Uterus (tissue), 4 donors: ENCODE data around the gene AZIN2. TPM values are rescaled to one million over a fixed set of nuclear protein-coding genes. Genes with fewer than 3 reads are reported as not detected.

Experiments
- DNase-seq, 2 donors: peaks; one replicate each; pipeline ENCODE4 v3.0.0-alpha.2; 2019 to 2020
- H3K27ac ChIP-seq, 2 donors: fragments of 200-600 bp; sonication (generic); 1 replicate in 1 of 2; 2 replicates in 1 of 2; pipeline ENCODE4 v1.5.1; 2016 to 2018
- H3K27me3 ChIP-seq, 2 donors: fragments of 200-600 bp; sonication (generic); one replicate each; pipeline ENCODE4 v1.5.1; 2018 to 2019; ENCODE audit warnings: control low read depth in 1 of 2
- H3K36me3 ChIP-seq, 2 donors: fragments of 200-600 bp; sonication (generic); one replicate each; pipeline ENCODE4 v1.5.1; 2019; ENCODE audit warnings: control low read depth in 1 of 2
- H3K4me1 ChIP-seq, 2 donors: fragments of 200-600 bp; sonication (generic); one replicate each; pipeline ENCODE4 v1.5.1; 2018 to 2019; ENCODE audit warnings: control low read depth in 1 of 2
- H3K4me3 ChIP-seq, 2 donors: fragments of 200-600 bp; sonication (generic); 1 replicate in 1 of 2; 2 replicates in 1 of 2; pipeline ENCODE4 v1.5.1; 2018 to 2019; ENCODE audit warnings: mild to moderate bottlenecking in 1 of 2
- H3K9me3 ChIP-seq, 2 donors: fragments of 200-600 bp; sonication (generic); one replicate each; pipeline ENCODE4 v1.5.1; 2019; ENCODE audit warnings: control low read depth in 1 of 2
- POLR2A ChIP-seq, 2 donors: fragments of 450-650 bp; IDR thresholded peaks; one replicate each; pipeline ENCODE4 v1.6.1; 2016; ENCODE audit warnings: antibody characterized with exemption in 2 of 2, mild to moderate bottlenecking in 1 of 2, moderate library complexity in 1 of 2
- intact Hi-C: fragments of 100-400 bp; cut with DNase I; formaldehyde crosslinking; loops from one replicate; pipeline ENCODE4 v1.15.1; 2023; ENCODE audit warnings: low total_unique reads
- total RNA-seq, 4 donors: library from RNA; depleted of rRNA in 3 of 4; stranded (reverse); fragments of >200 nt in 3 of 4; gene quantifications; one replicate each; pipeline versions ENCODE4 v1.1.0 to v1.2.4, GENCODE V29; 2014 to 2023
- TF ChIP-seq, protein P1 (sequence below), 4 experiments: fragments of 200-600 bp in 2 of 4; fragments of 450-650 bp in 2 of 4; sonication (generic) in 2 of 4; IDR thresholded peaks; one replicate each; pipeline ENCODE4 v1.5.1; 2016 to 2019; ENCODE audit warnings: antibody characterized with exemption in 4 of 4, mild to moderate bottlenecking in 2 of 4, moderate library complexity in 1 of 4
- donor health status: DM: yes; HTN: yes; CAD: no.

The AZIN2 gene
- total RNA-seq, 4 donors from 2014 or later: 1.2 to 16.1 (median 6.9) TPM

- H3K27me3 ChIP-seq: no peaks in the 10 kb centered on the region
- no peak overlapping the region for H3K27ac ChIP-seq
- H3K4me1 ChIP-seq: peaks cover 0 to 5% of the 10 kb centered on the region in 2 donors
- no peak overlapping the region for H3K4me3 ChIP-seq
- H3K36me3 ChIP-seq: no peaks in the 10 kb centered on the region
- intact Hi-C loops: no loop called here
- TF ChIP-seq POLR2A (IDR thresholded peaks at IDR 0.05): no peak
- TF ChIP-seq, protein P1, sequence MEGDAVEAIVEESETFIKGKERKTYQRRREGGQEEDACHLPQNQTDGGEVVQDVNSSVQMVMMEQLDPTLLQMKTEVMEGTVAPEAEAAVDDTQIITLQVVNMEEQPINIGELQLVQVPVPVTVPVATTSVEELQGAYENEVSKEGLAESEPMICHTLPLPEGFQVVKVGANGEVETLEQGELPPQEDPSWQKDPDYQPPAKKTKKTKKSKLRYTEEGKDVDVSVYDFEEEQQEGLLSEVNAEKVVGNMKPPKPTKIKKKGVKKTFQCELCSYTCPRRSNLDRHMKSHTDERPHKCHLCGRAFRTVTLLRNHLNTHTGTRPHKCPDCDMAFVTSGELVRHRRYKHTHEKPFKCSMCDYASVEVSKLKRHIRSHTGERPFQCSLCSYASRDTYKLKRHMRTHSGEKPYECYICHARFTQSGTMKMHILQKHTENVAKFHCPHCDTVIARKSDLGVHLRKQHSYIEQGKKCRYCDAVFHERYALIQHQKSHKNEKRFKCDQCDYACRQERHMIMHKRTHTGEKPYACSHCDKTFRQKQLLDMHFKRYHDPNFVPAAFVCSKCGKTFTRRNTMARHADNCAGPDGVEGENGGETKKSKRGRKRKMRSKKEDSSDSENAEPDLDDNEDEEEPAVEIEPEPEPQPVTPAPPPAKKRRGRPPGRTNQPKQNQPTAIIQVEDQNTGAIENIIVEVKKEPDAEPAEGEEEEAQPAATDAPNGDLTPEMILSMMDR (IDR thresholded peaks at IDR 0.05): no peak
- DNase-seq: peak; percentile 56 to 69
- no peaks in the 10 kb centered on the region for H3K9me3 ChIP-seq
Observed at GRCh38 chr1:33161061-33161681, 80.2 kb downstream of the AZIN2 start.

- Histone ChIP-seq H3K4me3 (no peak overlapping the region), H3K9me3 (no peaks in the 10 kb centered on the region), H3K27ac (no peak overlapping the region), H3K36me3 (no peaks in the 10 kb centered on the region), H3K27me3 (no peaks in the 10 kb centered on the region), H3K4me1 (peaks cover 0 to 5% of the 10 kb centered on the region in 2 donors)
- no peak for DNase-seq
- intact Hi-C loops: no loop called here
- TF ChIP-seq, protein P1 (IDR thresholded peaks at IDR 0.05): no peak
- TF ChIP-seq POLR2A (IDR thresholded peaks at IDR 0.05): no peak
Observed at GRCh38 chr1:33162141-33162540, 81.2 kb downstream of the AZIN2 start.

GRCh38 chr1:33163621-33164519 is 82.9 kb downstream of the AZIN2 start:
- no peak for TF ChIP-seq POLR2A (IDR thresholded peaks at IDR 0.05)
- TF ChIP-seq, protein P1 (IDR thresholded peaks at IDR 0.05): no peak
- Histone ChIP-seq H3K27me3 (no peaks in the 10 kb centered on the region), H3K36me3 (no peaks in the 10 kb centered on the region), H3K4me1 (peaks cover 0 to 5% of the 10 kb centered on the region in 2 donors), H3K4me3 (no peak overlapping the region), H3K27ac (no peak overlapping the region), H3K9me3 (no peaks in the 10 kb centered on the region)
- DNase-seq: no peak
- intact Hi-C loops: no loop called here

GRCh38 chr1:33165209-33165608 is 84.3 kb downstream of the AZIN2 start:
- no peak overlapping the region for H3K4me3 ChIP-seq
- no peak for TF ChIP-seq POLR2A (IDR thresholded peaks at IDR 0.05)
- TF ChIP-seq, protein P1 (IDR thresholded peaks at IDR 0.05): no peak
- no peaks in the 10 kb centered on the region for H3K36me3 ChIP-seq
- intact Hi-C loops: no loop called here
- no peaks in the 10 kb centered on the region for H3K9me3 ChIP-seq
- H3K4me1 ChIP-seq: peaks cover 0 to 5% of the 10 kb centered on the region in 2 donors
- DNase-seq: no peak
- no peaks in the 10 kb centered on the region for H3K27me3 ChIP-seq
- no peak overlapping the region for H3K27ac ChIP-seq

- TF ChIP-seq, protein P1 (IDR thresholded peaks at IDR 0.05): no peak
- no peak for TF ChIP-seq POLR2A (IDR thresholded peaks at IDR 0.05)
- Histone ChIP-seq H3K9me3 (no peaks in the 10 kb centered on the region), H3K27ac (no peak overlapping the region), H3K36me3 (no peaks in the 10 kb centered on the region), H3K4me3 (no peak overlapping the region), H3K4me1 (peaks cover 0 to 5% of the 10 kb centered on the region in 2 donors), H3K27me3 (no peaks in the 10 kb centered on the region)
- no peak for DNase-seq
- intact Hi-C loops: no loop called here
Observed at GRCh38 chr1:33165809-33166208, 84.9 kb downstream of the AZIN2 start.
